H1 (cell line): ENCODE measurements around the gene ARHGAP18. TPM values are rescaled to one million over a fixed set of nuclear protein-coding genes. Genes with fewer than 3 reads are reported as not detected.

Experiments used
- CHD1 ChIP-seq: IDR thresholded peaks from 2 replicates; pipeline ENCODE4 v1.6.1; 2012; ENCODE audit warnings: low read depth, low read length, improper control_type of control experiment
- CHD7 ChIP-seq: fragments of 300-600 bp; sonication (generic); IDR thresholded peaks from 2 replicates; pipeline ENCODE4 v1.7.1; 2012; ENCODE audit warnings: low read length, moderate library complexity, mild to moderate bottlenecking, inconsistent platforms; ENCODE audit not compliant: insufficient replicate concordance
- CREB1 ChIP-seq: IDR thresholded peaks from 2 replicates; pipeline ENCODE4 v1.6.1; 2012; ENCODE audit warnings: inconsistent platforms
- EP300 ChIP-seq, 2 experiments: IDR thresholded peaks; 1 replicate in 1 of 2; 2 replicates in 1 of 2; pipeline ENCODE4 v1.6.1; 2011 to 2012; ENCODE audit warnings: low read depth in 2 of 2, low read length in 2 of 2, mild to moderate bottlenecking in 2 of 2, borderline replicate concordance in 1 of 2, inconsistent platforms in 1 of 2, moderate library complexity in 1 of 2
- EZH2 ChIP-seq: fragments of 200-600 bp; sonication (generic); IDR thresholded peaks from 2 replicates; pipeline ENCODE4 v1.7.1; 2012; ENCODE audit warnings: low read depth, mild to moderate bottlenecking, moderate library complexity, low read length, inconsistent platforms; ENCODE audit not compliant: severe bottlenecking
- GTF2F1 ChIP-seq: IDR thresholded peaks from 2 replicates; pipeline ENCODE4 v1.6.1; 2012; ENCODE audit warnings: low read depth, low read length, improper control_type of control experiment, borderline replicate concordance
- JUN ChIP-seq: IDR thresholded peaks from 2 replicates; pipeline ENCODE4 v1.6.1; 2011; ENCODE audit warnings: low read depth, mild to moderate bottlenecking, improper control_type of control experiment, low read length
- KDM5A ChIP-seq: fragments of 200-600 bp; IDR thresholded peaks from 2 replicates; pipeline ENCODE4 v1.7.1; 2012; ENCODE audit warnings: mild to moderate bottlenecking, low read length, inconsistent platforms, mixed read lengths
- TAF7 ChIP-seq: optimal IDR thresholded peaks from 2 replicates; pipeline ENCODE3; 2011; ENCODE audit warnings: low read depth, mild to moderate bottlenecking, inconsistent platforms, low read length, moderate library complexity, borderline replicate concordance
- YY1 ChIP-seq: IDR thresholded peaks from 2 replicates; pipeline ENCODE4 v1.6.1; 2011; ENCODE audit warnings: low read depth, mild to moderate bottlenecking, low read length
- polyA plus RNA-seq, 7 experiments: library from polyadenylated mRNA; depleted of rRNA in 3 of 7; stranded (reverse) in 5 of 7; unstranded in 2 of 7; fragments of >200 nt in 5 of 7; fragments of 200-250 nt in 2 of 7; gene quantifications; 1 replicate in 5 of 7; 2 replicates in 1 of 7; 4 replicates in 1 of 7; pipeline versions ENCODE4 v1.2.1 to v1.2.3, GENCODE V29; 2011 to 2013; ENCODE audit warnings: missing spikeins in 2 of 7, mixed read lengths in 2 of 7
- total RNA-seq: library from RNA; stranded (reverse); fragmentation: NEBNext Ultra II Directional; extraction: Animal tissue kit (Norgen Biotek cat#: 25700); gene quantifications from 2 replicates; pipeline ENCODE4 v1.2.1, GENCODE V29; 2021
- TF ChIP-seq, protein P1 (sequence below): IDR thresholded peaks from 2 replicates; pipeline ENCODE4 v1.6.1; 2012; ENCODE audit warnings: inconsistent platforms

Gene ARHGAP18
- total and polyA plus RNA-seq, 2 of the 8 experiments (the other 6 are each of a cell fraction or from before 2014, with no cell fraction given): 0.83 to 4.5 TPM

DNA sequence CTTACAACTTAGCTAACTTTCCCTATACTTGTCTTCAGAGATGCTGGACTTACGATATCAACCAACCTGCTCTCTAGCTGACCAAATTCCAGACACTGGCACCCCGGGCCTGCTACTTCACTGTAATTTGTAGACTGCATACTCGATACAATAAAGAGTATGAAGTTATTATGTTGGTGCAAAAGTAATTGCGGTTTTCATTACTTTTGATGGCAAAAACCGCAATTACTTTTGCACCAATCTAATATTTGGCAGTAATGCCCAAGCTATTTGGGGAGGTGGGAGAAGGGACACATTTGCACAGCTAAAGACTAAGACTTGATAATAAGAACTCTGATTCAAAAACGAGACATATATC is 34.9 kb upstream of the ARHGAP18 start (continued):
- TF ChIP-seq CHD7: no peak
- no peak for TF ChIP-seq TAF7
- TF ChIP-seq GTF2F1: no peak
- no peak for TF ChIP-seq EP300 (IDR thresholded peaks at IDR 0.05; ENCODE audit: borderline replicate concordance in 1 of 2, low read depth in 2 of 2, low read length in 2 of 2)
- TF ChIP-seq KDM5A: no peak
- no peak for TF ChIP-seq YY1
- no peak for TF ChIP-seq CHD1
- TF ChIP-seq EZH2: no peak
- TF ChIP-seq JUN: no peak
- TF ChIP-seq CREB1: no peak
- TF ChIP-seq, protein P1, sequence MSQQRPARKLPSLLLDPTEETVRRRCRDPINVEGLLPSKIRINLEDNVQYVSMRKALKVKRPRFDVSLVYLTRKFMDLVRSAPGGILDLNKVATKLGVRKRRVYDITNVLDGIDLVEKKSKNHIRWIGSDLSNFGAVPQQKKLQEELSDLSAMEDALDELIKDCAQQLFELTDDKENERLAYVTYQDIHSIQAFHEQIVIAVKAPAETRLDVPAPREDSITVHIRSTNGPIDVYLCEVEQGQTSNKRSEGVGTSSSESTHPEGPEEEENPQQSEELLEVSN: no peak
